Neural progenitor cell (in vitro differentiated cells): ENCODE measurements around the gene SERINC5. TPM values are rescaled to one million over a fixed set of nuclear protein-coding genes. Genes with fewer than 3 reads are reported as not detected.

Experiments used
- DNase-seq: peaks from one replicate; pipeline ENCODE4 v3.0.0-alpha.2; 2016; ENCODE audit warnings: low spot score
- H2AFZ ChIP-seq: fragments of 200-600 bp; sonication (generic); replicated peaks from 2 replicates; pipeline ENCODE4 v1.6.1; 2016; ENCODE audit warnings: antibody characterized with exemption
- H3F3A ChIP-seq: fragments of 200-600 bp; sonication (generic); 2 replicates; pipeline ENCODE4 v1.6.1; 2016; ENCODE audit warnings: antibody characterized with exemption, low read depth
- H3K27ac ChIP-seq: fragments of 200-600 bp; sonication (generic); 2 replicates; pipeline ENCODE4 v1.5.1; 2016; ENCODE audit warnings: mild to moderate bottlenecking
- H3K27me3 ChIP-seq: fragments of 200-600 bp; sonication (generic); 2 replicates; pipeline ENCODE4 v1.6.1; 2016; ENCODE audit warnings: mild to moderate bottlenecking, moderate library complexity
- H3K36me3 ChIP-seq: fragments of 200-600 bp; sonication (generic); 2 replicates; pipeline ENCODE4 v1.5.1; 2016
- H3K4me1 ChIP-seq: fragments of 200-600 bp; sonication (generic); 2 replicates; pipeline ENCODE4 v1.6.1; 2016; ENCODE audit warnings: mixed run types
- H3K4me2 ChIP-seq: fragments of 200-600 bp; sonication (generic); 2 replicates; pipeline ENCODE4 v1.6.1; 2016
- H3K4me3 ChIP-seq: fragments of 200-600 bp; sonication (generic); 2 replicates; pipeline ENCODE4 v1.5.1; 2016
- H3K79me2 ChIP-seq: fragments of 200-600 bp; sonication (generic); 2 replicates; pipeline ENCODE4 v1.6.1; 2016; ENCODE audit warnings: low read depth
- H3K9ac ChIP-seq: fragments of 200-600 bp; sonication (generic); 2 replicates; pipeline ENCODE4 v1.6.1; 2016
- H3K9me3 ChIP-seq: fragments of 200-600 bp; sonication (generic); 2 replicates; pipeline ENCODE4 v1.5.1; 2016; ENCODE audit warnings: low read depth
- H4K20me1 ChIP-seq: fragments of 200-600 bp; sonication (generic); 2 replicates; pipeline ENCODE4 v1.6.1; 2016; ENCODE audit warnings: low read depth
- H3K27ac Mint-ChIP-seq: 3 replicates; pipeline ENCODE4 v1.8.0; 2021; ENCODE audit warnings: mixed read lengths
- H3K27me3 Mint-ChIP-seq: 2 replicates; pipeline ENCODE4 v1.8.0; 2022; ENCODE audit warnings: low read depth, mild to moderate bottlenecking, inconsistent platforms, moderate library complexity, mixed read lengths; ENCODE audit not compliant: insufficient read depth
- H3K36me3 Mint-ChIP-seq: 3 replicates; pipeline ENCODE4 v1.8.0; 2021; ENCODE audit warnings: mixed read lengths
- H3K4me1 Mint-ChIP-seq: 3 replicates; pipeline ENCODE4 v1.8.0; 2021; ENCODE audit warnings: mixed read lengths
- H3K4me3 Mint-ChIP-seq: 3 replicates; pipeline ENCODE4 v1.8.0; 2021; ENCODE audit warnings: mild to moderate bottlenecking, moderate library complexity, mixed read lengths
- H3K9me3 Mint-ChIP-seq: 3 replicates; pipeline ENCODE4 v1.8.0; 2020; ENCODE audit warnings: mixed read lengths
- EZH2 ChIP-seq: fragments of 200-600 bp; sonication (generic); IDR thresholded peaks from 2 replicates; pipeline ENCODE4 v1.6.1; 2017; ENCODE audit warnings: antibody characterized with exemption, mild to moderate bottlenecking, moderate library complexity
- EZH2phosphoT487 ChIP-seq: fragments of 200-600 bp; sonication (generic); IDR thresholded peaks from 2 replicates; pipeline ENCODE4 v1.6.1; 2017; ENCODE audit warnings: antibody characterized with exemption
- total RNA-seq: library from RNA; depleted of rRNA; stranded (reverse); fragments of >200 nt; gene quantifications from 2 replicates; pipeline ENCODE4 v1.2.3, GENCODE V29; 2015; ENCODE audit warnings: low replicate concordance
- TF ChIP-seq, protein P1 (sequence below): fragments of 200-600 bp; sonication (generic); IDR thresholded peaks from 2 replicates; pipeline ENCODE4 v1.5.1; 2017; ENCODE audit warnings: antibody characterized with exemption, mild to moderate bottlenecking

SERINC5 gene
- total RNA-seq, 1 donor from 2014 or later: 126 TPM

- no peak overlapping the region for H3K4me2 ChIP-seq
- H3K4me1 Mint-ChIP-seq: peaks cover 17% of the 10 kb centered on the region
- no peaks in the 10 kb centered on the region for H3K9me3 ChIP-seq
- no peak overlapping the region for H3K27ac ChIP-seq
- no peak overlapping the region for H3K4me3 ChIP-seq
- peaks cover 16% of the 10 kb centered on the region for H3K36me3 ChIP-seq
- no peaks in the 10 kb centered on the region for H3K9me3 Mint-ChIP-seq
- DNase-seq: no peak
- H4K20me1 ChIP-seq: peaks cover 53% of the 10 kb centered on the region
- H3K36me3 Mint-ChIP-seq: peaks cover 31% of the 10 kb centered on the region
- no peak overlapping the region for H3K9ac ChIP-seq
- no peaks in the 10 kb centered on the region for H3K27me3 ChIP-seq
- H3K27me3 Mint-ChIP-seq: peaks cover 3% of the 10 kb centered on the region
- peaks cover 23% of the 10 kb centered on the region for H3K4me1 ChIP-seq
- peaks cover 94% of the 10 kb centered on the region for H3K79me2 ChIP-seq
- no peak overlapping the region for H2AFZ ChIP-seq
- H3K4me3 Mint-ChIP-seq: no peak overlapping the region
- H3F3A ChIP-seq: peaks cover 30% of the 10 kb centered on the region
- TF ChIP-seq EZH2: no peak
- TF ChIP-seq EZH2phosphoT487: no peak
- TF ChIP-seq, protein P1, sequence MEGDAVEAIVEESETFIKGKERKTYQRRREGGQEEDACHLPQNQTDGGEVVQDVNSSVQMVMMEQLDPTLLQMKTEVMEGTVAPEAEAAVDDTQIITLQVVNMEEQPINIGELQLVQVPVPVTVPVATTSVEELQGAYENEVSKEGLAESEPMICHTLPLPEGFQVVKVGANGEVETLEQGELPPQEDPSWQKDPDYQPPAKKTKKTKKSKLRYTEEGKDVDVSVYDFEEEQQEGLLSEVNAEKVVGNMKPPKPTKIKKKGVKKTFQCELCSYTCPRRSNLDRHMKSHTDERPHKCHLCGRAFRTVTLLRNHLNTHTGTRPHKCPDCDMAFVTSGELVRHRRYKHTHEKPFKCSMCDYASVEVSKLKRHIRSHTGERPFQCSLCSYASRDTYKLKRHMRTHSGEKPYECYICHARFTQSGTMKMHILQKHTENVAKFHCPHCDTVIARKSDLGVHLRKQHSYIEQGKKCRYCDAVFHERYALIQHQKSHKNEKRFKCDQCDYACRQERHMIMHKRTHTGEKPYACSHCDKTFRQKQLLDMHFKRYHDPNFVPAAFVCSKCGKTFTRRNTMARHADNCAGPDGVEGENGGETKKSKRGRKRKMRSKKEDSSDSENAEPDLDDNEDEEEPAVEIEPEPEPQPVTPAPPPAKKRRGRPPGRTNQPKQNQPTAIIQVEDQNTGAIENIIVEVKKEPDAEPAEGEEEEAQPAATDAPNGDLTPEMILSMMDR: no peak
- H3K27ac Mint-ChIP-seq: no peak overlapping the region
Measured at GRCh38 chr5:80198920-80199319, 56.9 kb downstream of the SERINC5 start.

- no peak overlapping the region for H3K4me3 ChIP-seq
- peaks cover 31% of the 10 kb centered on the region for H3K36me3 Mint-ChIP-seq
- no peaks in the 10 kb centered on the region for H3K9me3 Mint-ChIP-seq
- no peak overlapping the region for H3K9ac ChIP-seq
- no peak overlapping the region for H3K27ac ChIP-seq
- H2AFZ ChIP-seq: no peak overlapping the region
- TF ChIP-seq EZH2 (no peak), EZH2phosphoT487 (no peak)
- TF ChIP-seq, protein P1: no peak
- peaks cover 36% of the 10 kb centered on the region for H3F3A ChIP-seq
- H3K4me1 ChIP-seq: peaks cover 26% of the 10 kb centered on the region
- peaks cover 55% of the 10 kb centered on the region for H4K20me1 ChIP-seq
- H3K4me1 Mint-ChIP-seq: peaks cover 22% of the 10 kb centered on the region
- H3K9me3 ChIP-seq: no peaks in the 10 kb centered on the region
- peaks cover 16% of the 10 kb centered on the region for H3K36me3 ChIP-seq
- peaks cover 93% of the 10 kb centered on the region for H3K79me2 ChIP-seq
- H3K4me2 ChIP-seq: no peak overlapping the region
- H3K27me3 ChIP-seq: no peaks in the 10 kb centered on the region
- H3K27ac Mint-ChIP-seq: no peak overlapping the region
- H3K4me3 Mint-ChIP-seq: no peak overlapping the region
- DNase-seq: no peak
- peaks cover 3% of the 10 kb centered on the region for H3K27me3 Mint-ChIP-seq
Measured at GRCh38 chr5:80198399-80198798, 57.4 kb downstream of the SERINC5 start.

DNA sequence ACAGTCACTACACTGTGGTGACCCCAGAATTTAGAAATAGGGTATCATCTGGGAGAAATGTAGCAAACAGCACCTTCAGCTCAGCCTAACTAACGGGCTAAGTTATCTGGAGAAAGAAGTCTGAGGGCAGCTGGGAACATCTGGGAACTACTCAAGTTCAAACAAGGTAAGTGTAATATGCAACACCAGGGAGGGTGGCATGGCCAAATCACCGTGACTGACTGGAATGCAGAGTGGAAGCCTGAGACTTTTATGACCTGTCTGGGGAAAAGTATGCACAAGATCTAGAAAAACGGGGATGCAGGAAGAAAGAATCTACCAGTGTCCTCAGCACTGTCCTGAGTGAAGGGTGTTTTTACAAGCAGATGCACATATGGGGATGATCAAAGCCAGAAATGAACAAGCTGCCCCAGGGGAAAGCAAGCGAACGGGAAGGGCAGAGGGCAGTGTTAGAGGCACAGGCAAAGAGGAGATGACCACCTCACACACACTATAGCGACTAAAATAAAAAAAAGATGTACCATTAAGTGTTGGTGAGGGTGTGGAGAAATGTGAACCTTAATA, 59.9 kb downstream of the SERINC5 start:
- Histone ChIP-seq H3K9me3 (no peaks in the 10 kb centered on the region), H3K27ac (no peak overlapping the region), H3K27me3 (no peaks in the 10 kb centered on the region), H3K4me2 (no peak overlapping the region), H2AFZ (no peak overlapping the region), H3K36me3 (no peaks in the 10 kb centered on the region), H3K4me1 (peaks cover 50% of the 10 kb centered on the region), H3F3A (peaks cover 50% of the 10 kb centered on the region), H4K20me1 (peaks cover 79% of the 10 kb centered on the region), H3K79me2 (peaks cover 94% of the 10 kb centered on the region), H3K9ac (no peak overlapping the region), H3K4me3 (no peak overlapping the region)
- no peak overlapping the region for H3K27ac Mint-ChIP-seq
- H3K27me3 Mint-ChIP-seq: peaks cover 3% of the 10 kb centered on the region
- peaks cover 44% of the 10 kb centered on the region for H3K4me1 Mint-ChIP-seq
- DNase-seq: no peak
- H3K36me3 Mint-ChIP-seq: peaks cover 16% of the 10 kb centered on the region
- H3K4me3 Mint-ChIP-seq: no peak overlapping the region
- TF ChIP-seq EZH2 (no peak), EZH2phosphoT487 (no peak)
- TF ChIP-seq, protein P1: no peak
- no peaks in the 10 kb centered on the region for H3K9me3 Mint-ChIP-seq
